ENCODE measurements around the gene EFCAB5.
"Not testable (repeated sequence)": the region's sequence is repeated elsewhere in the genome, so short reads cannot be mapped to it uniquely, and the experiment has no call there.

Gene EFCAB5

GRCh38 chr17:29935909-29936308 is 5.5 kb upstream of the EFCAB5 start:
- not testable (repeated sequence) for DNase-seq (ENCODE audit: low read depth in 2 of 2)

- DNase-seq (ENCODE audit: low read depth in 2 of 2), result no peak
These were observed 4.7 kb upstream of the EFCAB5 start for GRCh38 chr17:29936724-29937123.

- DNase-seq (ENCODE audit: low read depth in 2 of 2), result no peak
These were observed 3.8 kb downstream of the EFCAB5 start for GRCh38 chr17:29945281-29945680.

- no peak for DNase-seq (ENCODE audit: low read depth in 2 of 2)
These were observed 7.2 kb downstream of the EFCAB5 start for GRCh38 chr17:29948448-29949215.

- DNase-seq (ENCODE audit: low read depth in 2 of 2), result no peak
These were observed 8.3 kb downstream of the EFCAB5 start for GRCh38 chr17:29949696-29950095.

GRCh38 chr17:29954405-29954804 is 13.0 kb downstream of the EFCAB5 start:
- no peak for DNase-seq (ENCODE audit: low read depth in 2 of 2)

GRCh38 chr17:29956225-29956624 is 14.8 kb downstream of the EFCAB5 start:
- no peak for DNase-seq (ENCODE audit: low read depth in 2 of 2)

GRCh38 chr17:29957488-29957887 is 16.1 kb downstream of the EFCAB5 start:
- not testable (repeated sequence) for DNase-seq (ENCODE audit: low read depth in 2 of 2)

- DNase-seq (ENCODE audit: low read depth in 2 of 2), result no peak
These were observed 17.7 kb downstream of the EFCAB5 start for GRCh38 chr17:29958947-29959657.

- DNase-seq (ENCODE audit: low read depth in 2 of 2), result no peak
These were observed 18.4 kb downstream of the EFCAB5 start for GRCh38 chr17:29959658-29960337.

GRCh38 chr17:29962656-29963055 is 21.2 kb downstream of the EFCAB5 start:
- no peak for DNase-seq (ENCODE audit: low read depth in 2 of 2)

- DNase-seq (ENCODE audit: low read depth in 2 of 2), result no peak
These were observed 26.8 kb downstream of the EFCAB5 start for GRCh38 chr17:29968271-29968670.

- DNase-seq (ENCODE audit: low read depth in 2 of 2), result no peak
These were observed 30.8 kb downstream of the EFCAB5 start for GRCh38 chr17:29972277-29972676.

GRCh38 chr17:29973005-29973404 is 31.6 kb downstream of the EFCAB5 start:
- no peak for DNase-seq (ENCODE audit: low read depth in 2 of 2)

GRCh38 chr17:29977836-29978235 is 36.4 kb downstream of the EFCAB5 start:
- DNase-seq (ENCODE audit: low read depth in 2 of 2), result no peak

GRCh38 chr17:29980261-29980660 is 38.8 kb downstream of the EFCAB5 start:
- DNase-seq (ENCODE audit: low read depth in 2 of 2), result no peak

- no peak for DNase-seq (ENCODE audit: low read depth in 2 of 2)
These were observed 41.7 kb downstream of the EFCAB5 start for GRCh38 chr17:29982991-29983653.

GRCh38 chr17:29996458-29996857 is 55.0 kb downstream of the EFCAB5 start:
- no peak for DNase-seq (ENCODE audit: low read depth in 2 of 2)

- DNase-seq (ENCODE audit: low read depth in 2 of 2), result no peak
These were observed 58.7 kb downstream of the EFCAB5 start for GRCh38 chr17:30000001-30000754.

- DNase-seq (ENCODE audit: low read depth in 2 of 2), result no peak
These were observed 59.4 kb downstream of the EFCAB5 start for GRCh38 chr17:30000755-30001257.

- no peak for DNase-seq (ENCODE audit: low read depth in 2 of 2)
These were observed 60.7 kb downstream of the EFCAB5 start for GRCh38 chr17:30002088-30002487.

All from activated CD8-positive, alpha-beta memory T cell treated with anti-CD3 and anti-CD28 coated beads for 4 hours (primary cell).